K562 (cell line): ENCODE results near the gene PMP22.

ENCODE experiments used
- SMARCA5 ChIP-seq: fragments of 450-650 bp; IDR thresholded peaks from 2 replicates; pipeline ENCODE4 v1.6.1; 2016
- ZBTB17 ChIP-seq: fragments of 450-650 bp; formaldehyde crosslinking; IDR thresholded peaks from 2 replicates; pipeline ENCODE4 v1.4.0; 2020; ENCODE audit warnings: mild to moderate bottlenecking

DNA sequence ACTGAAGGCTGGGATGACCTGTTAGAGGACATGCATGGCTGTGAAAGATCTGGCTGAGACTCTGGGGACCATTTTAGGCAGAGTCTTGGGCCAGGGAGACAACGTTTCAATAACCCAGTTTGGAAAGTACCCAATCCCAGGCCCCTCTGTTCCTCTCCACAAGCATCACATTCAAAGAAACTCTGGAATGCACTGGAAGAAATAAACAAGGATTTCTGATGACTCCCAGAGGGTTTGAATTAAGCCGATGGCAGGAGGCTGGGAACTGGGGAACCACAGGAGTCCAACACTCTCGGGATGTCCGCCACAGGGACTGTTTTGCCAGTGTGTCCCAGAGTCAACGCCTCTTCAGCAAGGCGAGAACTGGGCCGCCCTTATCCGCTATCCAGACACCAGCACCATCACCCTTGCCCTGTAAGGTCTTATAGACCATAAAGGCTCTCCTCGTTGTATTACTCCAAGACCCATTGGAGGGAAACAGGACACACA is 3.3 kb downstream of the PMP22 start:
- TF ChIP-seq SMARCA5 (no peak), ZBTB17 (CRISPR knock-in tag) (no peak)
